ENCODE data around the gene FLT4. TPM values are rescaled to one million over a fixed set of nuclear protein-coding genes. Genes with fewer than 3 reads are reported as not detected.

Gene FLT4
- total and polyA plus RNA-seq, 4 donors: 2.0 to 19.9 (median 7.6) TPM

GRCh38 chr5:180620014-180620413, 29.4 kb downstream of the FLT4 start:
- Histone ChIP-seq H3K27ac (ENCODE audit: low read depth in 1 of 2, low read length in 2 of 2) (no peak overlapping the region), H3K9me3 (ENCODE audit: control insufficient read depth in 4 of 4, low read length in 3 of 4) (no peaks in the 10 kb centered on the region), H3K9ac (ENCODE audit: low read depth in 1 of 2, low read length in 2 of 2) (no peak overlapping the region), H3K4me3 (ENCODE audit: low read depth in 1 of 3, low read length in 3 of 3) (no peak overlapping the region), H3K27me3 (ENCODE audit: control insufficient read depth in 4 of 4, insufficient read depth in 4 of 4, low read length in 3 of 4) (peaks cover 0 to 10% (median 0%) of the 10 kb centered on the region in 4 donors), H3K36me3 (ENCODE audit: control insufficient read depth in 4 of 4, insufficient read depth in 3 of 4, low read depth in 1 of 4, low read length in 3 of 4) (no peaks in the 10 kb centered on the region), H3K4me1 (ENCODE audit: control insufficient read depth in 4 of 4, insufficient read depth in 4 of 4, low read length in 3 of 4) (peaks cover 3 to 8% (median 4%) of the 10 kb centered on the region in 4 donors)
- 87% methylated on average over 14 of the region's 14 CpGs for WGBS
- TF ChIP-seq FOXA1 (IDR thresholded peaks at IDR 0.05) (no peak), EGR1 (IDR thresholded peaks at IDR 0.05; ENCODE audit: low read depth in 2 of 2) (no peak), SP1 (IDR thresholded peaks at IDR 0.05) (no peak)
- no peak for DNase-seq (ENCODE audit: low spot score)

- H3K9ac ChIP-seq (ENCODE audit: low read depth in 1 of 2, low read length in 2 of 2): no peak overlapping the region
- no peak for DNase-seq (ENCODE audit: low spot score)
- no peak for TF ChIP-seq FOXA1 (IDR thresholded peaks at IDR 0.05)
- no peak for TF ChIP-seq HNF4A (conservative IDR thresholded peaks at IDR 0.05)
- H3K9me3 ChIP-seq (ENCODE audit: control insufficient read depth in 4 of 4, low read length in 3 of 4): no peaks in the 10 kb centered on the region
- H3K36me3 ChIP-seq (ENCODE audit: control insufficient read depth in 4 of 4, insufficient read depth in 3 of 4, low read depth in 1 of 4, low read length in 3 of 4): no peaks in the 10 kb centered on the region
- no peak overlapping the region for H3K4me3 ChIP-seq (ENCODE audit: low read depth in 1 of 3, low read length in 3 of 3)
- H3K27me3 ChIP-seq (ENCODE audit: control insufficient read depth in 4 of 4, insufficient read depth in 4 of 4, low read length in 3 of 4): peaks cover 0 to 10% (median 0%) of the 10 kb centered on the region in 4 donors
- peaks cover 3 to 8% (median 4%) of the 10 kb centered on the region in 4 donors for H3K4me1 ChIP-seq (ENCODE audit: control insufficient read depth in 4 of 4, insufficient read depth in 4 of 4, low read length in 3 of 4)
- no peak overlapping the region for H3K27ac ChIP-seq (ENCODE audit: low read depth in 1 of 2, low read length in 2 of 2)
- WGBS: 79% methylated on average over 22 of the region's 22 CpGs
These were observed 29.9 kb downstream of the FLT4 start for GRCh38 chr5:180619563-180619915.

DNA sequence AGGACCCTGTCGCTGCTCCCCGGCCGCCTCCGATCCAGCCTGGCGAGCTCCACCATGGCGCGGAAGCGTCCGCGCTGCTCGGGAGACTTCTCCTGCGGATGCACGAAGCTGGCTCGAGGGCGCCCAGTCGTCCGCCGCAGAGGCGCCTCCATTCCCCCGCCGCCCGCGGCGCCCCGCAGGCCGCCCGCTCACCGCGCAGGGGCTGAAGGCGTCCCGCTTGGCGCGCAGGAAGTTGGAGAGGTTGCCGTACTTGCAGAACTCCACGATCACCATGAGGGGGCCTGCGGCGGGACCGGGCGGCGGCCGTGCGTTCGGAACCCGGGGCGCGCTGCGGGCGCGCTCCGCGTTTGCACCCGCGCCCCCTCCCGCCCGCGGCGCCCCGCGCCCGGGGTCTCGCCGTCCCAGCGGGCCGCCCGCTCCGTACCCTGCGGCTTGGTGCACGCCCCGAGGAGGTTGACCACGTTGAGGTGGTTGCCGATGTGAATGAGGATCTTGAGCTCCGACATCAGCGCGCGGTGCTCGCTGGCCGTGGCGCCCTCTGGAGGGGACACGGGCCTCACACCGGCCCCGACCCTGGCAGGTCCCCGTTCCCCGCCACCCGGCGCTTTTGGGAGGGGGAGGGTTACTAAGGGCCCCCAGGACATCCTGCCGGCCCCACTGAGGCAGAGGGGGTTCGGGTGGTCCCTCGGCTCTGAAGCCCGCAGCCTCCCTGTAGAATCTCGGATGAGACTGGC, 30.4 kb downstream of the FLT4 start:
- Histone ChIP-seq H3K36me3 (ENCODE audit: control insufficient read depth in 4 of 4, insufficient read depth in 3 of 4, low read depth in 1 of 4, low read length in 3 of 4) (no peaks in the 10 kb centered on the region), H3K27ac (ENCODE audit: low read depth in 1 of 2, low read length in 2 of 2) (no peak overlapping the region), H3K4me1 (ENCODE audit: control insufficient read depth in 4 of 4, insufficient read depth in 4 of 4, low read length in 3 of 4) (peaks cover 3 to 8% (median 4%) of the 10 kb centered on the region in 4 donors), H3K9ac (ENCODE audit: low read depth in 1 of 2, low read length in 2 of 2) (no peak overlapping the region), H3K9me3 (ENCODE audit: control insufficient read depth in 4 of 4, low read length in 3 of 4) (no peaks in the 10 kb centered on the region), H3K27me3 (ENCODE audit: control insufficient read depth in 4 of 4, insufficient read depth in 4 of 4, low read length in 3 of 4) (peaks cover 0 to 10% (median 0%) of the 10 kb centered on the region in 4 donors), H3K4me3 (ENCODE audit: low read depth in 1 of 3, low read length in 3 of 3) (peak overlapping the region in 1 of 3 donors; percentile 23)
- no peak for DNase-seq (ENCODE audit: low spot score)
- WGBS: 21% methylated on average over 90 of the region's 90 CpGs
- TF ChIP-seq EGR1 (IDR thresholded peaks at IDR 0.05; ENCODE audit: low read depth in 2 of 2): no peak

GRCh38 chr5:180618487-180618828, 30.9 kb downstream of the FLT4 start:
- Histone ChIP-seq H3K27ac (ENCODE audit: low read depth in 1 of 2, low read length in 2 of 2) (no peak overlapping the region), H3K4me3 (ENCODE audit: low read depth in 1 of 3, low read length in 3 of 3) (peak overlapping the region in 1 of 3 donors; percentile 23), H3K9ac (ENCODE audit: low read depth in 1 of 2, low read length in 2 of 2) (no peak overlapping the region), H3K36me3 (ENCODE audit: control insufficient read depth in 4 of 4, insufficient read depth in 3 of 4, low read depth in 1 of 4, low read length in 3 of 4) (no peaks in the 10 kb centered on the region), H3K9me3 (ENCODE audit: control insufficient read depth in 4 of 4, low read length in 3 of 4) (no peaks in the 10 kb centered on the region), H3K4me1 (ENCODE audit: control insufficient read depth in 4 of 4, insufficient read depth in 4 of 4, low read length in 3 of 4) (peaks cover 3 to 8% (median 4%) of the 10 kb centered on the region in 4 donors), H3K27me3 (ENCODE audit: control insufficient read depth in 4 of 4, insufficient read depth in 4 of 4, low read length in 3 of 4) (peaks cover 0 to 10% (median 0%) of the 10 kb centered on the region in 4 donors)
- WGBS: 32% methylated on average over 15 of the region's 15 CpGs
- no peak for DNase-seq (ENCODE audit: low spot score)
- TF ChIP-seq HNF4A (conservative IDR thresholded peaks at IDR 0.05) (no peak), RXRA (IDR thresholded peaks at IDR 0.05) (no peak), FOXA1 (IDR thresholded peaks at IDR 0.05) (no peak), NR2F2 (IDR thresholded peaks at IDR 0.05) (no peak), JUND (IDR thresholded peaks at IDR 0.05) (no peak), EGR1 (IDR thresholded peaks at IDR 0.05; ENCODE audit: low read depth in 2 of 2) (no peak), HNF4G (IDR thresholded peaks at IDR 0.05) (no peak), YY1 (IDR thresholded peaks at IDR 0.05) (no peak), RAD21 (IDR thresholded peaks at IDR 0.05) (no peak), TAF1 (conservative IDR thresholded peaks at IDR 0.05) (no peak), MAX (IDR thresholded peaks at IDR 0.05) (no peak), SP1 (IDR thresholded peaks at IDR 0.05) (no peak), FOXA2 (IDR thresholded peaks at IDR 0.05) (no peak), GABPA (IDR thresholded peaks at IDR 0.05 in 1 of 2, conservative IDR thresholded peaks at IDR 0.05 in 1 of 2) (no peak)
- TF ChIP-seq, protein P1, sequence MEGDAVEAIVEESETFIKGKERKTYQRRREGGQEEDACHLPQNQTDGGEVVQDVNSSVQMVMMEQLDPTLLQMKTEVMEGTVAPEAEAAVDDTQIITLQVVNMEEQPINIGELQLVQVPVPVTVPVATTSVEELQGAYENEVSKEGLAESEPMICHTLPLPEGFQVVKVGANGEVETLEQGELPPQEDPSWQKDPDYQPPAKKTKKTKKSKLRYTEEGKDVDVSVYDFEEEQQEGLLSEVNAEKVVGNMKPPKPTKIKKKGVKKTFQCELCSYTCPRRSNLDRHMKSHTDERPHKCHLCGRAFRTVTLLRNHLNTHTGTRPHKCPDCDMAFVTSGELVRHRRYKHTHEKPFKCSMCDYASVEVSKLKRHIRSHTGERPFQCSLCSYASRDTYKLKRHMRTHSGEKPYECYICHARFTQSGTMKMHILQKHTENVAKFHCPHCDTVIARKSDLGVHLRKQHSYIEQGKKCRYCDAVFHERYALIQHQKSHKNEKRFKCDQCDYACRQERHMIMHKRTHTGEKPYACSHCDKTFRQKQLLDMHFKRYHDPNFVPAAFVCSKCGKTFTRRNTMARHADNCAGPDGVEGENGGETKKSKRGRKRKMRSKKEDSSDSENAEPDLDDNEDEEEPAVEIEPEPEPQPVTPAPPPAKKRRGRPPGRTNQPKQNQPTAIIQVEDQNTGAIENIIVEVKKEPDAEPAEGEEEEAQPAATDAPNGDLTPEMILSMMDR (IDR thresholded peaks at IDR 0.05; ENCODE audit: low read depth, low read length, missing input control): no peak
- TF ChIP-seq, protein P2, sequence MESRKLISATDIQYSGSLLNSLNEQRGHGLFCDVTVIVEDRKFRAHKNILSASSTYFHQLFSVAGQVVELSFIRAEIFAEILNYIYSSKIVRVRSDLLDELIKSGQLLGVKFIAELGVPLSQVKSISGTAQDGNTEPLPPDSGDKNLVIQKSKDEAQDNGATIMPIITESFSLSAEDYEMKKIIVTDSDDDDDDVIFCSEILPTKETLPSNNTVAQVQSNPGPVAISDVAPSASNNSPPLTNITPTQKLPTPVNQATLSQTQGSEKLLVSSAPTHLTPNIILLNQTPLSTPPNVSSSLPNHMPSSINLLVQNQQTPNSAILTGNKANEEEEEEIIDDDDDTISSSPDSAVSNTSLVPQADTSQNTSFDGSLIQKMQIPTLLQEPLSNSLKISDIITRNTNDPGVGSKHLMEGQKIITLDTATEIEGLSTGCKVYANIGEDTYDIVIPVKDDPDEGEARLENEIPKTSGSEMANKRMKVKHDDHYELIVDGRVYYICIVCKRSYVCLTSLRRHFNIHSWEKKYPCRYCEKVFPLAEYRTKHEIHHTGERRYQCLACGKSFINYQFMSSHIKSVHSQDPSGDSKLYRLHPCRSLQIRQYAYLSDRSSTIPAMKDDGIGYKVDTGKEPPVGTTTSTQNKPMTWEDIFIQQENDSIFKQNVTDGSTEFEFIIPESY (IDR thresholded peaks at IDR 0.05): no peak
- TF ChIP-seq, protein P3, sequence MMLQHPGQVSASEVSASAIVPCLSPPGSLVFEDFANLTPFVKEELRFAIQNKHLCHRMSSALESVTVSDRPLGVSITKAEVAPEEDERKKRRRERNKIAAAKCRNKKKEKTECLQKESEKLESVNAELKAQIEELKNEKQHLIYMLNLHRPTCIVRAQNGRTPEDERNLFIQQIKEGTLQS (IDR thresholded peaks at IDR 0.05): no peak

All from liver (tissue), 9 donors.